ENCODE measurements around the gene ACCSL. TPM values are rescaled to one million over a fixed set of nuclear protein-coding genes. Genes with fewer than 3 reads are reported as not detected.

Gene ACCSL
- polyA plus RNA-seq, 1 of the 3 experiments (the other 2 are of a cell fraction) = not detected

- no peak overlapping the region for H3K4me2 ChIP-seq
- H3K9me2 ChIP-seq = no peaks in the 10 kb centered on the region
- no peaks in the 10 kb centered on the region for H3K27me3 ChIP-seq (ENCODE audit: insufficient read depth)
- WGBS (ENCODE audit: low lambda C conversion rate) = 63% methylated on average over 1 of the region's 1 CpG
- H4K20me1 ChIP-seq (ENCODE audit: insufficient read depth) = no peaks in the 10 kb centered on the region
- H3K9ac ChIP-seq = no peak overlapping the region
- no peak overlapping the region for H2AFZ ChIP-seq (ENCODE audit: low read depth)
- ChIA-PET CTCF (no interaction called here), POLR2A (no interaction called here)
- no peak overlapping the region; a peak in 1 of 4 replicates for H3K27ac ChIP-seq (ENCODE audit: low read depth in 2 of 2, low read length in 1 of 2)
- no peaks in the 10 kb centered on the region for H3K36me3 ChIP-seq (replicated peaks in 1 of 2; ENCODE audit: control insufficient read depth in 1 of 2, insufficient read depth in 2 of 2, low read length in 1 of 2)
- H3K4me3 ChIP-seq (ENCODE audit: low read depth in 2 of 2, low read length in 1 of 2) = no peak overlapping the region
- no peak for DNase-seq
- TF ChIP-seq TEAD4 (IDR thresholded peaks at IDR 0.05; ENCODE audit: borderline replicate concordance, insufficient read depth) = no peak
- no peak for TF ChIP-seq TAF1 (IDR thresholded peaks at IDR 0.05; ENCODE audit: borderline replicate concordance, low read depth, low read length)
- TF ChIP-seq USF2 (IDR thresholded peaks at IDR 0.05; ENCODE audit: borderline replicate concordance, low read depth, low read length) = no peak
- TF ChIP-seq, protein P1, sequence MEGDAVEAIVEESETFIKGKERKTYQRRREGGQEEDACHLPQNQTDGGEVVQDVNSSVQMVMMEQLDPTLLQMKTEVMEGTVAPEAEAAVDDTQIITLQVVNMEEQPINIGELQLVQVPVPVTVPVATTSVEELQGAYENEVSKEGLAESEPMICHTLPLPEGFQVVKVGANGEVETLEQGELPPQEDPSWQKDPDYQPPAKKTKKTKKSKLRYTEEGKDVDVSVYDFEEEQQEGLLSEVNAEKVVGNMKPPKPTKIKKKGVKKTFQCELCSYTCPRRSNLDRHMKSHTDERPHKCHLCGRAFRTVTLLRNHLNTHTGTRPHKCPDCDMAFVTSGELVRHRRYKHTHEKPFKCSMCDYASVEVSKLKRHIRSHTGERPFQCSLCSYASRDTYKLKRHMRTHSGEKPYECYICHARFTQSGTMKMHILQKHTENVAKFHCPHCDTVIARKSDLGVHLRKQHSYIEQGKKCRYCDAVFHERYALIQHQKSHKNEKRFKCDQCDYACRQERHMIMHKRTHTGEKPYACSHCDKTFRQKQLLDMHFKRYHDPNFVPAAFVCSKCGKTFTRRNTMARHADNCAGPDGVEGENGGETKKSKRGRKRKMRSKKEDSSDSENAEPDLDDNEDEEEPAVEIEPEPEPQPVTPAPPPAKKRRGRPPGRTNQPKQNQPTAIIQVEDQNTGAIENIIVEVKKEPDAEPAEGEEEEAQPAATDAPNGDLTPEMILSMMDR (IDR thresholded peaks at IDR 0.05) = no peak
- no peak for TF ChIP-seq ELF1 (IDR thresholded peaks at IDR 0.05)
- TF ChIP-seq MXI1 (IDR thresholded peaks at IDR 0.05; ENCODE audit: low read depth, low read length) = no peak
- no peak for TF ChIP-seq NRF1 (IDR thresholded peaks at IDR 0.05; ENCODE audit: low read depth, low read length)
- no peak for TF ChIP-seq YY1 (IDR thresholded peaks at IDR 0.05; ENCODE audit: low read depth)
- TF ChIP-seq SIN3A (IDR thresholded peaks at IDR 0.05; ENCODE audit: borderline replicate concordance, low read depth, low read length) = no peak
- no peak for TF ChIP-seq REST (IDR thresholded peaks at IDR 0.05; ENCODE audit: low read depth, low read length)
- TF ChIP-seq FOSL2 (IDR thresholded peaks at IDR 0.05; ENCODE audit: borderline replicate concordance, low read depth) = no peak
- no peak for TF ChIP-seq FOXJ3 (CRISPR knock-in tag; IDR thresholded peaks at IDR 0.05)
- TF ChIP-seq POLR2AphosphoS5 (IDR thresholded peaks at IDR 0.05; ENCODE audit: low read depth, low read length) = no peak
- TF ChIP-seq GABPA (IDR thresholded peaks at IDR 0.05; ENCODE audit: low read depth) = no peak
- no peak for TF ChIP-seq RFX5 (IDR thresholded peaks at IDR 0.05; ENCODE audit: low read length)
- TF ChIP-seq CHD2 (IDR thresholded peaks at IDR 0.05; ENCODE audit: low read length, partially characterized antibody) = no peak
- TF ChIP-seq, protein P2, sequence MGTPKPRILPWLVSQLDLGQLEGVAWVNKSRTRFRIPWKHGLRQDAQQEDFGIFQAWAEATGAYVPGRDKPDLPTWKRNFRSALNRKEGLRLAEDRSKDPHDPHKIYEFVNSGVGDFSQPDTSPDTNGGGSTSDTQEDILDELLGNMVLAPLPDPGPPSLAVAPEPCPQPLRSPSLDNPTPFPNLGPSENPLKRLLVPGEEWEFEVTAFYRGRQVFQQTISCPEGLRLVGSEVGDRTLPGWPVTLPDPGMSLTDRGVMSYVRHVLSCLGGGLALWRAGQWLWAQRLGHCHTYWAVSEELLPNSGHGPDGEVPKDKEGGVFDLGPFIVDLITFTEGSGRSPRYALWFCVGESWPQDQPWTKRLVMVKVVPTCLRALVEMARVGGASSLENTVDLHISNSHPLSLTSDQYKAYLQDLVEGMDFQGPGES (IDR thresholded peaks at IDR 0.05; ENCODE audit: low read depth, low read length) = no peak
- peaks cover 9 to 12% of the 10 kb centered on the region in 2 experiments; a peak in 2 of 4 replicates for H3K4me1 ChIP-seq (ENCODE audit: control insufficient read depth in 1 of 2, insufficient read depth in 2 of 2, low read depth in 1 of 2, low read length in 1 of 2)
- no peaks in the 10 kb centered on the region for H3K79me2 ChIP-seq (ENCODE audit: insufficient read depth)
- H3K9me3 ChIP-seq = peaks cover 7% of the 10 kb centered on the region
- no peaks in the 10 kb centered on the region for H3F3A ChIP-seq (replicated peaks; ENCODE audit: insufficient read depth)
Observed at GRCh38 chr11:44029507-44029845, 18.3 kb upstream of the ACCSL start.
